Neuronal stem cell (in vitro differentiated cells): Measurements from ENCODE around the gene PLEKHH2.

Experiments
- DNase-seq: peaks from one replicate; pipeline ENCODE4 v3.0.0-alpha.2; 2013; ENCODE audit warnings: low spot score
- H2AFZ ChIP-seq: one replicate; pipeline ENCODE4 v1.6.1; 2013; ENCODE audit warnings: mild to moderate bottlenecking, low read length, inconsistent platforms
- H2AK5ac ChIP-seq: 2 replicates; pipeline ENCODE4 v1.6.1; 2013; ENCODE audit warnings: low read depth, mild to moderate bottlenecking, inconsistent platforms, low read length, moderate library complexity, mixed read lengths
- H2BK120ac ChIP-seq: 2 replicates; pipeline ENCODE4 v1.6.1; 2013; ENCODE audit warnings: low read depth, mild to moderate bottlenecking, inconsistent platforms, low read length, moderate library complexity, mixed read lengths
- H2BK12ac ChIP-seq: one replicate; pipeline ENCODE4 v1.6.1; 2013; ENCODE audit warnings: low read length, inconsistent platforms
- H2BK15ac ChIP-seq: 2 replicates; pipeline ENCODE4 v1.6.1; 2013; ENCODE audit warnings: mild to moderate bottlenecking, low read length, inconsistent platforms, mixed read lengths
- H2BK5ac ChIP-seq: one replicate; pipeline ENCODE4 v1.6.1; 2013; ENCODE audit warnings: inconsistent platforms, mild to moderate bottlenecking, low read length, moderate library complexity
- H3K14ac ChIP-seq: one replicate; pipeline ENCODE4 v1.6.1; 2013; ENCODE audit warnings: low read length, inconsistent platforms
- H3K18ac ChIP-seq: 2 replicates; pipeline ENCODE4 v1.6.1; 2013; ENCODE audit warnings: low read length, inconsistent platforms
- H3K23ac ChIP-seq: 2 replicates; pipeline ENCODE4 v1.6.1; 2013; ENCODE audit warnings: low read depth, mild to moderate bottlenecking, mixed read lengths, low read length, inconsistent platforms; ENCODE audit not compliant: poor library complexity
- H3K27ac ChIP-seq: replicated peaks from 3 replicates; pipeline ENCODE4 v1.5.1; 2013; ENCODE audit warnings: low read length, inconsistent platforms
- H3K27me3 ChIP-seq, 3 experiments: 2 replicates each; pipeline ENCODE4 v1.6.1; 2013; ENCODE audit warnings: low read length in 3 of 3, mild to moderate bottlenecking in 2 of 3, inconsistent platforms in 1 of 3, low read depth in 1 of 3, mixed read lengths in 1 of 3, moderate library complexity in 1 of 3; ENCODE audit not compliant: control insufficient read depth in 3 of 3, insufficient read depth in 3 of 3
- H3K36me3 ChIP-seq, 2 donors: replicated peaks in 1 of 2; 2 replicates each; pipeline ENCODE4 v1.6.1; 2013; ENCODE audit warnings: low read length in 2 of 2; ENCODE audit not compliant: control insufficient read depth in 2 of 2, insufficient read depth in 2 of 2
- H3K4ac ChIP-seq: 2 replicates; pipeline ENCODE4 v1.6.1; 2013; ENCODE audit warnings: inconsistent platforms, mild to moderate bottlenecking, low read length, moderate library complexity
- H3K4me1 ChIP-seq, 2 donors: 1 replicate in 1 of 2; 2 replicates in 1 of 2; pipeline ENCODE4 v1.6.1; 2013; ENCODE audit warnings: low read length in 2 of 2, low read depth in 1 of 2; ENCODE audit not compliant: control insufficient read depth in 2 of 2, insufficient read depth in 1 of 2
- H3K4me2 ChIP-seq: one replicate; pipeline ENCODE4 v1.6.1; 2013; ENCODE audit warnings: mild to moderate bottlenecking, low read length, inconsistent platforms; ENCODE audit not compliant: insufficient read depth, poor library complexity, severe bottlenecking
- H3K4me3 ChIP-seq, 2 donors: 2 replicates each; pipeline ENCODE4 v1.5.1; 2013; ENCODE audit warnings: low read length in 2 of 2, mild to moderate bottlenecking in 2 of 2, inconsistent platforms in 1 of 2, moderate library complexity in 1 of 2
- H3K79me1 ChIP-seq: one replicate; pipeline ENCODE4 v1.6.1; 2013; ENCODE audit warnings: low read depth, mild to moderate bottlenecking, inconsistent platforms, low read length, moderate library complexity
- H3K9ac ChIP-seq: one replicate; pipeline ENCODE4 v1.6.1; 2013; ENCODE audit warnings: mild to moderate bottlenecking, low read depth, low read length, inconsistent platforms; ENCODE audit not compliant: poor library complexity
- H3K9me3 ChIP-seq, 2 donors: replicated peaks in 1 of 2; 2 replicates each; pipeline versions ENCODE3 to v1.6.1; 2013; ENCODE audit warnings: low read length in 2 of 2, mild to moderate bottlenecking in 2 of 2, inconsistent platforms in 1 of 2, low read depth in 1 of 2, mixed read lengths in 1 of 2, moderate library complexity in 1 of 2; ENCODE audit not compliant: control insufficient read depth in 2 of 2, insufficient read depth in 1 of 2
- H4K8ac ChIP-seq: one replicate; pipeline ENCODE4 v1.6.1; 2013; ENCODE audit warnings: low read depth, mild to moderate bottlenecking, inconsistent platforms, low read length, moderate library complexity
- H4K91ac ChIP-seq: one replicate; pipeline ENCODE4 v1.6.1; 2013; ENCODE audit warnings: low read length, low read depth, mild to moderate bottlenecking, inconsistent platforms; ENCODE audit not compliant: poor library complexity
- WGBS, 2 donors: extraction: QIAGEN DNeasy Blood & Tissue Kit; methylation state at CpG; one replicate each; pipeline ENCODE4 v1.1.7; 2013; ENCODE audit warnings: missing lambda C conversion rate in 2 of 2, mixed read lengths in 1 of 2; ENCODE audit not compliant: insufficient read length in 2 of 2, insufficient replicate concordance in 1 of 2; ENCODE audit errors: extremely low coverage in 2 of 2; 5-methylcytosine and 5-hydroxymethylcytosine counted together

Gene PLEKHH2

DNA sequence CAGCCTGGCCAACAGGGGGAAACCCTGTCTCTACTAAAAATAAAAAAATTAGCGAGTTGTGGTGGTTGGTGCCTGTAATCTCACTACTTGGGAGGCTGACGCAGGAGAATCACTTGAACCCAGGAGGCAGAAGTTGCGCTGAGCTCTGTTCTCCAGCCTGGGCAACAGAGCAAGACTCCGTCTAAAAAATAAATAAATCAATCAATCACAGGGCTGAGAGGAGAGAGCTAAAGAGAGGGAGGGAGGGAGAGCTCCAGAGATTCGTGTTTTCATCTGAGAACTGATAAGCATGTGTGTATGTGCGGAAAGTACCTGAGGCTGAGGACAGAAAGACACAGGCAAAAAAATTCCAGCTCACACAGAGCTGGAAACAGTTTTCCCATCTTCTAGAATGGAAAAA is 99.6 kb downstream of the PLEKHH2 start:
- no peak overlapping the region for H3K23ac ChIP-seq

GRCh38 chr2:43737097-43737854 is 100.2 kb downstream of the PLEKHH2 start:
- no peak overlapping the region for H4K8ac ChIP-seq
- H3K4me3 ChIP-seq: no peak overlapping the region
- H3K36me3 ChIP-seq: no peaks in the 10 kb centered on the region
- H4K91ac ChIP-seq: no peak overlapping the region
- H2AK5ac ChIP-seq: no peak overlapping the region
- H2BK5ac ChIP-seq: no peak overlapping the region
- no peak overlapping the region for H2BK120ac ChIP-seq
- no peak overlapping the region for H2BK15ac ChIP-seq
- no peak overlapping the region for H3K9ac ChIP-seq
- H3K27me3 ChIP-seq: no peaks in the 10 kb centered on the region
- H2BK12ac ChIP-seq: no peak overlapping the region
- H3K14ac ChIP-seq: no peak overlapping the region
- no peak overlapping the region for H3K4ac ChIP-seq
- H3K27ac ChIP-seq: no peak overlapping the region
- no peaks in the 10 kb centered on the region for H3K4me1 ChIP-seq
- WGBS, 2 donors: no CpG with 5 or more reads among the region's 8 CpGs
- no peak overlapping the region for H3K18ac ChIP-seq
- no peak overlapping the region for H2AFZ ChIP-seq
- no peak for DNase-seq
- no peaks in the 10 kb centered on the region for H3K79me1 ChIP-seq
- H3K4me2 ChIP-seq: no peak overlapping the region
- H3K23ac ChIP-seq: no peak overlapping the region
- H3K9me3 ChIP-seq: no peaks in the 10 kb centered on the region

More for the DNA sequence above, 99.6 kb downstream of the PLEKHH2 start:
- Histone ChIP-seq H3K4me3 (no peak overlapping the region), H3K4me1 (no peaks in the 10 kb centered on the region), H3K4me2 (no peak overlapping the region), H2BK15ac (no peak overlapping the region), H4K91ac (no peak overlapping the region), H2BK12ac (no peak overlapping the region), H3K79me1 (no peaks in the 10 kb centered on the region), H3K9me3 (no peaks in the 10 kb centered on the region), H2BK120ac (no peak overlapping the region), H3K4ac (no peak overlapping the region), H3K9ac (no peak overlapping the region), H3K14ac (no peak overlapping the region), H2BK5ac (no peak overlapping the region), H3K27me3 (no peaks in the 10 kb centered on the region), H2AK5ac (no peak overlapping the region), H4K8ac (no peak overlapping the region), H2AFZ (no peak overlapping the region), H3K36me3 (no peaks in the 10 kb centered on the region), H3K27ac (no peak overlapping the region), H3K18ac (no peak overlapping the region)
- no peak for DNase-seq
- WGBS, 2 donors: no CpG with 5 or more reads among the region's 6 CpGs

GRCh38 chr2:43737855-43738254 is 100.8 kb downstream of the PLEKHH2 start:
- H2BK12ac ChIP-seq: no peak overlapping the region
- no peaks in the 10 kb centered on the region for H3K36me3 ChIP-seq
- no CpG with 5 or more reads among the region's 2 CpGs for WGBS, 2 donors
- H3K4me2 ChIP-seq: no peak overlapping the region
- H3K18ac ChIP-seq: no peak overlapping the region
- no peak overlapping the region for H2AFZ ChIP-seq
- no peak overlapping the region for H2BK15ac ChIP-seq
- no peak overlapping the region for H4K91ac ChIP-seq
- H3K14ac ChIP-seq: no peak overlapping the region
- no peak overlapping the region for H2BK5ac ChIP-seq
- H3K9ac ChIP-seq: no peak overlapping the region
- no peak overlapping the region for H3K27ac ChIP-seq
- H3K4ac ChIP-seq: no peak overlapping the region
- no peak overlapping the region for H3K4me3 ChIP-seq
- no peak overlapping the region for H2AK5ac ChIP-seq
- no peak overlapping the region for H3K23ac ChIP-seq
- DNase-seq: no peak
- no peak overlapping the region for H2BK120ac ChIP-seq
- H3K79me1 ChIP-seq: no peaks in the 10 kb centered on the region
- no peaks in the 10 kb centered on the region for H3K4me1 ChIP-seq
- H4K8ac ChIP-seq: no peak overlapping the region
- H3K9me3 ChIP-seq: no peaks in the 10 kb centered on the region
- no peaks in the 10 kb centered on the region for H3K27me3 ChIP-seq

DNA sequence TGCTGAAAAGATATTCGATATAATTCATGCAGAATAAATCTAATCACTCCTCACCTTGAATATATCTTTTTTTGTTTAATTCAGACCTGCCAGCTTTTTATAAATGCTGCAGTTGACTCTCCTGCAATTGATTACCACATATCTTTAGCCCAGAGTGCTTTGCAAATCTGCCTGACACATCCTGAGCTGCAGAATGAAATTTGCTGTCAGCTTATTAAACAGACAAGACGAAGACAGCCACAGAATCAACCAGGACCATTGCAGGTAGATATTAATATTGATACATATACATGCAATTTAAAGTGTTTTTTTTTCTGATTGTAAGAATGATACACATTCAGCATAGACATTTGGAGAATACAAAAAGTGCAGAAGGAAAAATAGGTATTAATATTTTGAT is 101.2 kb downstream of the PLEKHH2 start:
- Histone ChIP-seq H3K18ac (no peak overlapping the region), H3K4ac (no peak overlapping the region), H4K91ac (no peak overlapping the region), H3K4me3 (no peak overlapping the region), H2BK120ac (no peak overlapping the region), H2AK5ac (no peak overlapping the region), H3K9me3 (no peaks in the 10 kb centered on the region), H2BK12ac (no peak overlapping the region), H3K9ac (no peak overlapping the region), H2BK15ac (no peak overlapping the region), H2BK5ac (no peak overlapping the region), H3K14ac (no peak overlapping the region), H3K36me3 (no peaks in the 10 kb centered on the region), H3K4me2 (no peak overlapping the region), H3K27me3 (no peaks in the 10 kb centered on the region), H3K4me1 (no peaks in the 10 kb centered on the region), H3K79me1 (no peaks in the 10 kb centered on the region), H3K23ac (no peak overlapping the region), H2AFZ (no peak overlapping the region), H3K27ac (no peak overlapping the region), H4K8ac (no peak overlapping the region)
- DNase-seq: no peak
- WGBS, 2 donors: no CpG with 5 or more reads among the region's 2 CpGs
